ENCODE results near the gene PFN1. TPM values are rescaled to one million over a fixed set of nuclear protein-coding genes. Genes with fewer than 3 reads are reported as not detected.

Gene PFN1
- total and polyA plus RNA-seq, 2 donors from 2014 or later, result 496 to 614 TPM

GRCh38 chr17:4949321-4950074 lies 1.2 kb upstream of the PFN1 start:
- H3K4me3 ChIP-seq (ENCODE audit: low read length in 3 of 3), result peak overlapping the region; percentile 68 to 95 (median 85)
- H3K27me3 ChIP-seq (ENCODE audit: control insufficient read depth, insufficient read depth, low read length), result no peaks in the 10 kb centered on the region
- TF ChIP-seq, protein P1, sequence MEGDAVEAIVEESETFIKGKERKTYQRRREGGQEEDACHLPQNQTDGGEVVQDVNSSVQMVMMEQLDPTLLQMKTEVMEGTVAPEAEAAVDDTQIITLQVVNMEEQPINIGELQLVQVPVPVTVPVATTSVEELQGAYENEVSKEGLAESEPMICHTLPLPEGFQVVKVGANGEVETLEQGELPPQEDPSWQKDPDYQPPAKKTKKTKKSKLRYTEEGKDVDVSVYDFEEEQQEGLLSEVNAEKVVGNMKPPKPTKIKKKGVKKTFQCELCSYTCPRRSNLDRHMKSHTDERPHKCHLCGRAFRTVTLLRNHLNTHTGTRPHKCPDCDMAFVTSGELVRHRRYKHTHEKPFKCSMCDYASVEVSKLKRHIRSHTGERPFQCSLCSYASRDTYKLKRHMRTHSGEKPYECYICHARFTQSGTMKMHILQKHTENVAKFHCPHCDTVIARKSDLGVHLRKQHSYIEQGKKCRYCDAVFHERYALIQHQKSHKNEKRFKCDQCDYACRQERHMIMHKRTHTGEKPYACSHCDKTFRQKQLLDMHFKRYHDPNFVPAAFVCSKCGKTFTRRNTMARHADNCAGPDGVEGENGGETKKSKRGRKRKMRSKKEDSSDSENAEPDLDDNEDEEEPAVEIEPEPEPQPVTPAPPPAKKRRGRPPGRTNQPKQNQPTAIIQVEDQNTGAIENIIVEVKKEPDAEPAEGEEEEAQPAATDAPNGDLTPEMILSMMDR (IDR thresholded peaks at IDR 0.05; ENCODE audit: borderline replicate concordance, extremely low read depth, insufficient read depth), result no peak
- peaks cover 0 to 29% (median 14%) of the 10 kb centered on the region in 3 donors for H3K4me1 ChIP-seq (ENCODE audit: control insufficient read depth in 2 of 3, insufficient read depth in 2 of 3, low read depth in 1 of 3, low read length in 3 of 3)
- H3K9ac ChIP-seq (ENCODE audit: low read length in 3 of 3), result peak overlapping the region; percentile 30 to 79 (median 51)
- DNase-seq, result peak; percentile 58 to 91 (median 78)
- H3K9me3 ChIP-seq (ENCODE audit: control insufficient read depth in 2 of 3, insufficient read depth in 1 of 3, low read length in 3 of 3), result no peaks in the 10 kb centered on the region
- peaks cover 6 to 12% (median 7%) of the 10 kb centered on the region in 3 donors for H3K36me3 ChIP-seq (ENCODE audit: control insufficient read depth in 2 of 3, insufficient read depth in 3 of 3, low read length in 3 of 3)
- intact Hi-C loops (cut with DNase I), result no loop called here
- peak overlapping the region; percentile 97 to 98 for H3K27ac ChIP-seq (ENCODE audit: low read depth in 2 of 2, low read length in 2 of 2)
- no peak for FAIRE-seq

DNA sequence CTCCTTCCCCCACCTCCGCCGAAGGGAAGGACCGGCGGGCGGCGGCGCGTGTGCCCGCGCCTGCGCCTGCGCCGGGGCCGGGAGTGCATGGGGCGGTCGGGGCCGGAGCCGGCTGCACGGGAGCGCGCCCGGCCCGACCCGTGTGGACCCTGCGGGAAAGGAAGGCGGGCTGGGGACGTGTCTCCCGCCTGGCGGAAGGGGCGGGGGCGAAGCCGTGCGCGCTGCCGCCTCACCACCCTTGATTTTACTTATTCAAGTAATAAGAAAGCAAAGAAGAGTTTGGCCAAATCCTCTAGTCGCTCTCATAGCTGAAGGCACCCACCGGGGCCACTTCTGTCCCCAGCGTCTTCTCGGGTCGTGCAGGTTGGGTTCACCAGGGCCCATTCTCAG lies 596 bp upstream of the PFN1 start:
- H3K4me1 ChIP-seq (ENCODE audit: control insufficient read depth in 2 of 3, insufficient read depth in 2 of 3, low read depth in 1 of 3, low read length in 3 of 3), result peaks cover 0 to 29% (median 14%) of the 10 kb centered on the region in 3 donors
- no peaks in the 10 kb centered on the region for H3K27me3 ChIP-seq (ENCODE audit: control insufficient read depth, insufficient read depth, low read length)
- peaks cover 6 to 17% (median 9%) of the 10 kb centered on the region in 3 donors for H3K36me3 ChIP-seq (ENCODE audit: control insufficient read depth in 2 of 3, insufficient read depth in 3 of 3, low read length in 3 of 3)
- intact Hi-C loops (cut with DNase I), result no loop called here
- TF ChIP-seq, protein P1 (IDR thresholded peaks at IDR 0.05; ENCODE audit: borderline replicate concordance, extremely low read depth, insufficient read depth), result no peak
- no peaks in the 10 kb centered on the region for H3K9me3 ChIP-seq (ENCODE audit: control insufficient read depth in 2 of 3, insufficient read depth in 1 of 3, low read length in 3 of 3)
- no peak for FAIRE-seq
- peak overlapping the region; percentile 51 to 79 (median 66) for H3K9ac ChIP-seq (ENCODE audit: low read length in 3 of 3)
- DNase-seq, result peak; percentile 89 to 97 (median 94)
- H3K27ac ChIP-seq (ENCODE audit: low read depth in 2 of 2, low read length in 2 of 2), result peak overlapping the region; percentile 97 to 98
- peak overlapping the region; percentile 68 to 95 (median 85) for H3K4me3 ChIP-seq (ENCODE audit: low read length in 3 of 3)

- peaks cover 6 to 26% (median 18%) of the 10 kb centered on the region in 3 donors for H3K36me3 ChIP-seq (ENCODE audit: control insufficient read depth in 2 of 3, insufficient read depth in 3 of 3, low read length in 3 of 3)
- FAIRE-seq, result no peak
- H3K27ac ChIP-seq (ENCODE audit: low read depth in 2 of 2, low read length in 2 of 2), result peak overlapping the region; percentile 97 to 98
- H3K9ac ChIP-seq (ENCODE audit: low read length in 3 of 3), result peak overlapping the region; percentile 72 to 87 (median 86)
- intact Hi-C loops (cut with DNase I), result no loop called here
- TF ChIP-seq, protein P1 (IDR thresholded peaks at IDR 0.05; ENCODE audit: borderline replicate concordance, extremely low read depth, insufficient read depth), result no peak
- DNase-seq, result peak; percentile 72 to 91 (median 87)
- peaks cover 0 to 32% (median 14%) of the 10 kb centered on the region in 3 donors for H3K4me1 ChIP-seq (ENCODE audit: control insufficient read depth in 2 of 3, insufficient read depth in 2 of 3, low read depth in 1 of 3, low read length in 3 of 3)
- H3K27me3 ChIP-seq (ENCODE audit: control insufficient read depth, insufficient read depth, low read length), result no peaks in the 10 kb centered on the region
- H3K4me3 ChIP-seq (ENCODE audit: low read length in 3 of 3), result peak overlapping the region; percentile 77 to 95 (median 83)
- no peaks in the 10 kb centered on the region for H3K9me3 ChIP-seq (ENCODE audit: control insufficient read depth in 2 of 3, insufficient read depth in 1 of 3, low read length in 3 of 3)
These were observed 742 bp downstream of the PFN1 start for GRCh38 chr17:4947411-4948165.
